ENCODE results near the gene MCCD1. TPM values are rescaled to one million over a fixed set of nuclear protein-coding genes. Genes with fewer than 3 reads are reported as not detected.
A peak's percentile ranks its signal among the peaks of the same experiment; 100 is the strongest.

MCCD1 gene
- total and polyA plus RNA-seq, 2 of the 13 experiments (the other 11 are each of a cell fraction or from before 2014, with no cell fraction given) = 0.15 TPM; not detected in 1

- TF ChIP-seq ZFP91 (CRISPR knock-in tag; IDR thresholded peaks at IDR 0.05; ENCODE audit: borderline replicate concordance) (no peak), HIVEP1 (CRISPR knock-in tag; IDR thresholded peaks at IDR 0.05) (peak; percentile 34; the same call in 1 of the 2 replicates), ZNF333 (CRISPR knock-in tag; IDR thresholded peaks at IDR 0.05; ENCODE audit: borderline replicate concordance) (no peak; the same call in 1 of the 2 replicates), RAD21 (CRISPR knock-in tag; IDR thresholded peaks at IDR 0.05) (no peak), AHDC1 (CRISPR knock-in tag; IDR thresholded peaks at IDR 0.05; ENCODE audit: borderline replicate concordance) (0 out of 2 replicates have a peak, but pooled peaks have one; percentile 10), ZNF556 (CRISPR knock-in tag; IDR thresholded peaks at IDR 0.05; ENCODE audit: borderline replicate concordance) (0 out of 2 replicates have a peak, but pooled peaks have one; percentile 31), GABPB1 (CRISPR knock-in tag; IDR thresholded peaks at IDR 0.05) (0 out of 2 replicates have a peak, but pooled peaks have one; percentile 35), MIER2 (CRISPR knock-in tag; IDR thresholded peaks at IDR 0.05) (no peak), NONO (IDR thresholded peaks at IDR 0.05) (no peak), NONO (CRISPR knock-in tag; conservative IDR thresholded peaks at IDR 0.05) (0 out of 2 replicates have a peak, but pooled peaks have one; percentile 6), EED (CRISPR knock-in tag; IDR thresholded peaks at IDR 0.05) (peak; percentile 51; the same call in 1 of the 2 replicates), ZNF83 (CRISPR knock-in tag; IDR thresholded peaks at IDR 0.05; ENCODE audit: borderline replicate concordance) (no peak), ZNF33B (CRISPR knock-in tag; IDR thresholded peaks at IDR 0.05) (0 out of 2 replicates have a peak, but pooled peaks have one; percentile 62), KAT8 (CRISPR knock-in tag; IDR thresholded peaks at IDR 0.05) (peak; percentile 66), ZNF672 (CRISPR knock-in tag; IDR thresholded peaks at IDR 0.05) (no peak), CREM (IDR thresholded peaks at IDR 0.05) (0 out of 2 replicates have a peak, but pooled peaks have one; percentile 7), CREM (CRISPR knock-in tag; IDR thresholded peaks at IDR 0.05) (no peak), TFAP4 (IDR thresholded peaks at IDR 0.05; ENCODE audit: borderline replicate concordance, low read depth) (no peak), FOXK1 (CRISPR knock-in tag; IDR thresholded peaks at IDR 0.05; ENCODE audit: borderline replicate concordance, low read depth) (no peak), MED1 (CRISPR knock-in tag; IDR thresholded peaks at IDR 0.05) (no peak)
Observed at GRCh38 chr6:31547727-31548543, 19.2 kb downstream of the MCCD1 start (continued).

Data from HepG2 (cell line).